GM23338 (cell line): ENCODE measurements around the gene SCYGR1. TPM values are rescaled to one million over a fixed set of nuclear protein-coding genes. Genes with fewer than 3 reads are reported as not detected.

Experiments used
- ATAC-seq: fragments of 200-7000 bp; cut with Tn5 transposase; 3 replicates; pipeline ENCODE4 v1.9.1; 2020
- DNase-seq: peaks from one replicate; pipeline ENCODE4 v3.0.0-alpha.2; 2015; ENCODE audit warnings: low spot score
- H2AFZ ChIP-seq: fragments of 200-600 bp; sonication (generic); 2 replicates; pipeline ENCODE4 v1.8.0; 2016; ENCODE audit warnings: antibody characterized with exemption, mild to moderate bottlenecking, moderate library complexity
- H3F3A ChIP-seq: fragments of 200-600 bp; sonication (generic); replicated peaks from 2 replicates; pipeline ENCODE4 v1.8.0; 2017; ENCODE audit warnings: antibody characterized with exemption, mixed run types, low read depth
- H3K27ac ChIP-seq: fragments of 200-600 bp; sonication (generic); 2 replicates; pipeline ENCODE4 v1.6.1; 2016; ENCODE audit warnings: low read depth
- H3K27me3 ChIP-seq: fragments of 200-600 bp; sonication (generic); 2 replicates; pipeline ENCODE4 v1.8.0; 2016; ENCODE audit warnings: mild to moderate bottlenecking, mixed run types, moderate library complexity; ENCODE audit not compliant: insufficient read depth
- H3K36me3 ChIP-seq: fragments of 200-600 bp; sonication (generic); 2 replicates; pipeline ENCODE4 v1.8.0; 2016; ENCODE audit warnings: mild to moderate bottlenecking; ENCODE audit not compliant: insufficient read depth
- H3K4me1 ChIP-seq: fragments of 200-600 bp; sonication (generic); 2 replicates; pipeline ENCODE4 v1.8.0; 2016; ENCODE audit warnings: mild to moderate bottlenecking, moderate library complexity; ENCODE audit not compliant: insufficient read depth
- H3K4me2 ChIP-seq: fragments of 200-600 bp; sonication (generic); 2 replicates; pipeline ENCODE4 v1.7.1; 2017; ENCODE audit warnings: mixed run types
- H3K4me3 ChIP-seq: fragments of 200-600 bp; sonication (generic); 2 replicates; pipeline ENCODE4 v1.6.1; 2016; ENCODE audit warnings: mixed run types
- H3K79me2 ChIP-seq: fragments of 200-600 bp; sonication (generic); replicated peaks from 2 replicates; pipeline ENCODE4 v1.8.0; 2017; ENCODE audit warnings: mild to moderate bottlenecking; ENCODE audit not compliant: insufficient read depth
- H3K9me2 ChIP-seq: fragments of 200-600 bp; sonication (generic); 2 replicates; pipeline ENCODE4 v1.8.0; 2017; ENCODE audit not compliant: insufficient read depth
- H4K20me1 ChIP-seq: fragments of 200-600 bp; sonication (generic); replicated peaks from 2 replicates; pipeline ENCODE4 v1.8.0; 2017; ENCODE audit warnings: mild to moderate bottlenecking; ENCODE audit not compliant: insufficient read depth
- H3K27ac Mint-ChIP-seq: 2 replicates; pipeline ENCODE4 v1.8.0; 2020; ENCODE audit warnings: inconsistent platforms, mild to moderate bottlenecking, moderate library complexity, mixed read lengths
- H3K27me3 Mint-ChIP-seq: 3 replicates; pipeline ENCODE4 v1.8.0; 2022; ENCODE audit warnings: low read depth, mild to moderate bottlenecking, moderate library complexity, mixed read lengths, inconsistent platforms; ENCODE audit not compliant: insufficient read depth, poor library complexity
- H3K36me3 Mint-ChIP-seq: 3 replicates; pipeline ENCODE4 v1.8.0; 2021; ENCODE audit warnings: low read depth, mild to moderate bottlenecking, inconsistent platforms, moderate library complexity, mixed read lengths
- H3K4me1 Mint-ChIP-seq: 3 replicates; pipeline ENCODE4 v1.8.0; 2020; ENCODE audit warnings: mild to moderate bottlenecking, inconsistent platforms, mixed read lengths
- H3K4me3 Mint-ChIP-seq: 3 replicates; pipeline ENCODE4 v1.8.0; 2021; ENCODE audit warnings: moderate library complexity, mild to moderate bottlenecking, inconsistent platforms, mixed read lengths
- H3K9me3 Mint-ChIP-seq: 3 replicates; pipeline ENCODE4 v1.8.0; 2020; ENCODE audit warnings: moderate library complexity, mild to moderate bottlenecking, inconsistent platforms, mixed read lengths
- CREB1 ChIP-seq: fragments of 250-450 bp; sonication (Bioruptor Pico); IDR thresholded peaks from 2 replicates; pipeline ENCODE4 v1.5.0; 2020; ENCODE audit warnings: low read depth, mild to moderate bottlenecking, moderate library complexity
- EZH2 ChIP-seq: fragments of 200-600 bp; sonication (generic); IDR thresholded peaks from one replicate; pipeline ENCODE4 v1.8.0; 2017; ENCODE audit warnings: antibody characterized with exemption, mild to moderate bottlenecking, low read depth; ENCODE audit not compliant: unreplicated experiment
- EZH2phosphoT487 ChIP-seq: fragments of 200-600 bp; sonication (generic); IDR thresholded peaks from one replicate; pipeline ENCODE4 v1.8.1; 2018; ENCODE audit warnings: antibody characterized with exemption; ENCODE audit not compliant: unreplicated experiment
- JUNB ChIP-seq: IDR thresholded peaks from one replicate; pipeline ENCODE4 v1.6.1; 2016; ENCODE audit warnings: antibody characterized with exemption; ENCODE audit not compliant: unreplicated experiment
- NANOG ChIP-seq: IDR thresholded peaks from 2 replicates; pipeline ENCODE4 v1.6.1; 2016; ENCODE audit warnings: antibody characterized with exemption, borderline replicate concordance
- ZNF114 ChIP-seq: fragments of 250-450 bp; sonication (Bioruptor Pico); IDR thresholded peaks from 2 replicates; pipeline ENCODE4 v1.5.0; 2020; ENCODE audit warnings: mild to moderate bottlenecking, moderate library complexity
- ZNF331 ChIP-seq: fragments of 250-450 bp; sonication (Bioruptor Pico); IDR thresholded peaks from 2 replicates; pipeline ENCODE4 v1.5.0; 2020; ENCODE audit warnings: low read depth, mild to moderate bottlenecking, moderate library complexity
- polyA plus RNA-seq: library from polyadenylated mRNA; unstranded; fragments of >200 nt; fragmentation: Nextera tagmentation; extraction: Ambion mirVana; gene quantifications from 2 replicates; pipeline ENCODE4 v1.2.1, GENCODE V29; 2016
- total RNA-seq: library from RNA; depleted of rRNA; stranded (reverse); fragments of >200 nt; shearing (Covaris generic); gene quantifications from 2 replicates; pipeline ENCODE4 v1.2.3, GENCODE V29; 2014
- TF ChIP-seq, protein P1 (sequence below): fragments of 250-450 bp; sonication (Bioruptor Pico); IDR thresholded peaks from 2 replicates; pipeline ENCODE4 v1.5.0; 2020; ENCODE audit warnings: mild to moderate bottlenecking, moderate library complexity

SCYGR1 gene
- total and polyA plus RNA-seq, 2 experiments from 2014 or later: not detected

DNA sequence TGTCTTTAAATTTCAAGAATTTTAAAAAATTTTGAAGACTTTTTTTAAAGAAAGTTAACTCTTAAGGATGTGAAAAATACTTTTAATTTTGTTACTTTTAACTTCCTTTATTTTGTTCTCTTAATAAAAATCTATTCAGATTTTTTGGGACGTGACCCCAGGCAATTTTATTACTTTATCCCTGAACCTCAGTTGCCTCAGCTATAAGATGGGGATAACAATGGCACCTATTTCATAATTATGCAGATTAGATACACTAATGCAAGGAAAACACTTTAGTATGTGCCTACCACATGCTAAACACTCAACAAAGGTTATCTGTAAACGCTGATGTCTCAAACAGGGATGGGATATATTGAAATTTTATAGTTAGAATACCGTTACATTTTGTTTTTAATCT lies 1.5 kb upstream of the SCYGR1 start (continued):
- TF ChIP-seq ZNF331 (no peak), CREB1 (CRISPR knock-in tag) (no peak), JUNB (no peak), NANOG (no peak), ZNF114 (CRISPR knock-in tag) (no peak), EZH2 (no peak), EZH2phosphoT487 (no peak)

DNA sequence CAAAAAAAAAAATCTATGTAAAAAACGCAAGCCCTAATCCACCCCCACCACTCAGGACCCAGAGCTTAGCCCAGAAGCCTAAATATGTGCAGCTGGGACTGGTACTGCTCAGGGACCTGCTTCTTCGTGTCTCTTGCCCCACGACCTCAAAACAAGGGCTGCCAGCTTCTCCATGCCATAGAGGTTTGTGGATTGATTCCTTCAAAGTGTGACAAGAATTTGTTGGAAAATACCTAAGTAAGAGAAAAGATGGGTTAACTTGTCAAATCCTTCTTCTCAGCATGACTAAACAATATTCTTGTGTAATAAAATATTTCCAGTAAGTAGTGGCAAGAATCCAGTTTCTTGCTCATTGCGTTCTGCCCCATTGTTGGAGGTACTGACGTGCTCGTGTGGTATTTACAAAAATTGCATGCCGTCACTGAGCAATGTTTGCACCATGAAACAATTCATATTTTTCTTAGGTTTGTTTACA lies 825 bp upstream of the SCYGR1 start:
- peaks cover 6% of the 10 kb centered on the region for H3K4me1 Mint-ChIP-seq
- Histone ChIP-seq H3K4me1 (peaks cover under 1% of the 10 kb centered on the region; the same call in 1 of the 2 replicates), H3K27ac (no peak overlapping the region), H3F3A (no peaks in the 10 kb centered on the region), H3K27me3 (no peaks in the 10 kb centered on the region), H3K9me2 (0 out of 2 replicates have a peak, but pooled peaks cover 3% of the 10 kb centered on the region), H2AFZ (peak overlapping the region; percentile 6; the same call in 1 of the 2 replicates), H3K79me2 (no peaks in the 10 kb centered on the region), H3K36me3 (no peaks in the 10 kb centered on the region), H3K4me2 (no peak overlapping the region), H3K4me3 (no peak overlapping the region), H4K20me1 (no peaks in the 10 kb centered on the region)
- ATAC-seq: no peak
- H3K27ac Mint-ChIP-seq: no peak overlapping the region
- TF ChIP-seq, protein P1, sequence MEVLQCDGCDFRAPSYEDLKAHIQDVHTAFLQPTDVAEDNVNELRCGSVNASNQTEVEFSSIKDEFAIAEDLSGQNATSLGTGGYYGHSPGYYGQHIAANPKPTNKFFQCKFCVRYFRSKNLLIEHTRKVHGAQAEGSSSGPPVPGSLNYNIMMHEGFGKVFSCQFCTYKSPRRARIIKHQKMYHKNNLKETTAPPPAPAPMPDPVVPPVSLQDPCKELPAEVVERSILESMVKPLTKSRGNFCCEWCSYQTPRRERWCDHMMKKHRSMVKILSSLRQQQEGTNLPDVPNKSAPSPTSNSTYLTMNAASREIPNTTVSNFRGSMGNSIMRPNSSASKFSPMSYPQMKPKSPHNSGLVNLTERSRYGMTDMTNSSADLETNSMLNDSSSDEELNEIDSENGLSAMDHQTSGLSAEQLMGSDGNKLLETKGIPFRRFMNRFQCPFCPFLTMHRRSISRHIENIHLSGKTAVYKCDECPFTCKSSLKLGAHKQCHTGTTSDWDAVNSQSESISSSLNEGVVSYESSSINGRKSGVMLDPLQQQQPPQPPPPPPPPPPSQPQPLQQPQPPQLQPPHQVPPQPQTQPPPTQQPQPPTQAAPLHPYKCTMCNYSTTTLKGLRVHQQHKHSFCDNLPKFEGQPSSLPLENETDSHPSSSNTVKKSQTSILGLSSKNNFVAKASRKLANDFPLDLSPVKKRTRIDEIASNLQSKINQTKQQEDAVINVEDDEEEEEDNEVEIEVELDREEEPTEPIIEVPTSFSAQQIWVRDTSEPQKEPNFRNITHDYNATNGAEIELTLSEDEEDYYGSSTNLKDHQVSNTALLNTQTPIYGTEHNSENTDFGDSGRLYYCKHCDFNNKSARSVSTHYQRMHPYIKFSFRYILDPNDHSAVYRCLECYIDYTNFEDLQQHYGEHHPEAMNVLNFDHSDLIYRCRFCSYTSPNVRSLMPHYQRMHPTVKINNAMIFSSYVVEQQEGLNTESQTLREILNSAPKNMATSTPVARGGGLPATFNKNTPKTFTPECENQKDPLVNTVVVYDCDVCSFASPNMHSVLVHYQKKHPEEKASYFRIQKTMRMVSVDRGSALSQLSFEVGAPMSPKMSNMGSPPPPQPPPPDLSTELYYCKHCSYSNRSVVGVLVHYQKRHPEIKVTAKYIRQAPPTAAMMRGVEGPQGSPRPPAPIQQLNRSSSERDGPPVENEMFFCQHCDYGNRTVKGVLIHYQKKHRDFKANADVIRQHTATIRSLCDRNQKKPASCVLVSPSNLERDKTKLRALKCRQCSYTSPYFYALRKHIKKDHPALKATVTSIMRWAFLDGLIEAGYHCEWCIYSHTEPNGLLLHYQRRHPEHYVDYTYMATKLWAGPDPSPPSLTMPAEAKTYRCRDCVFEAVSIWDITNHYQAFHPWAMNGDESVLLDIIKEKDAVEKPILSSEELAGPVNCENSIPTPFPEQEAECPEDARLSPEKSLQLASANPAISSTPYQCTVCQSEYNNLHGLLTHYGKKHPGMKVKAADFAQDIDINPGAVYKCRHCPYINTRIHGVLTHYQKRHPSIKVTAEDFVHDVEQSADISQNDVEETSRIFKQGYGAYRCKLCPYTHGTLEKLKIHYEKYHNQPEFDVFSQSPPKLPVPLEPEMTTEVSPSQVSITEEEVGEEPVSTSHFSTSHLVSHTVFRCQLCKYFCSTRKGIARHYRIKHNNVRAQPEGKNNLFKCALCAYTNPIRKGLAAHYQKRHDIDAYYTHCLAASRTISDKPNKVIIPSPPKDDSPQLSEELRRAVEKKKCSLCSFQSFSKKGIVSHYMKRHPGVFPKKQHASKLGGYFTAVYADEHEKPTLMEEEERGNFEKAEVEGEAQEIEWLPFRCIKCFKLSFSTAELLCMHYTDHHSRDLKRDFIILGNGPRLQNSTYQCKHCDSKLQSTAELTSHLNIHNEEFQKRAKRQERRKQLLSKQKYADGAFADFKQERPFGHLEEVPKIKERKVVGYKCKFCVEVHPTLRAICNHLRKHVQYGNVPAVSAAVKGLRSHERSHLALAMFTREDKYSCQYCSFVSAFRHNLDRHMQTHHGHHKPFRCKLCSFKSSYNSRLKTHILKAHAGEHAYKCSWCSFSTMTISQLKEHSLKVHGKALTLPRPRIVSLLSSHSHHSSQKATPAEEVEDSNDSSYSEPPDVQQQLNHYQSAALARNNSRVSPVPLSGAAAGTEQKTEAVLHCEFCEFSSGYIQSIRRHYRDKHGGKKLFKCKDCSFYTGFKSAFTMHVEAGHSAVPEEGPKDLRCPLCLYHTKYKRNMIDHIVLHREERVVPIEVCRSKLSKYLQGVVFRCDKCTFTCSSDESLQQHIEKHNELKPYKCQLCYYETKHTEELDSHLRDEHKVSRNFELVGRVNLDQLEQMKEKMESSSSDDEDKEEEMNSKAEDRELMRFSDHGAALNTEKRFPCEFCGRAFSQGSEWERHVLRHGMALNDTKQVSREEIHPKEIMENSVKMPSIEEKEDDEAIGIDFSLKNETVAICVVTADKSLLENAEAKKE: no peak
- peaks cover 4% of the 10 kb centered on the region for H3K27me3 Mint-ChIP-seq
- no peak for DNase-seq
- H3K4me3 Mint-ChIP-seq: no peak overlapping the region
- no peaks in the 10 kb centered on the region for H3K36me3 Mint-ChIP-seq
- no peaks in the 10 kb centered on the region for H3K9me3 Mint-ChIP-seq
